Measurements from ENCODE around the gene EXOC5. TPM values are rescaled to one million over a fixed set of nuclear protein-coding genes. Genes with fewer than 3 reads are reported as not detected.
"Not testable (repeated sequence)": the region's sequence is repeated elsewhere in the genome, so short reads cannot be mapped to it uniquely, and the experiment has no call there.

EXOC5 gene
- total and polyA plus RNA-seq, 9 donors, result 10.3 to 65.7 (median 44.0) TPM

DNA sequence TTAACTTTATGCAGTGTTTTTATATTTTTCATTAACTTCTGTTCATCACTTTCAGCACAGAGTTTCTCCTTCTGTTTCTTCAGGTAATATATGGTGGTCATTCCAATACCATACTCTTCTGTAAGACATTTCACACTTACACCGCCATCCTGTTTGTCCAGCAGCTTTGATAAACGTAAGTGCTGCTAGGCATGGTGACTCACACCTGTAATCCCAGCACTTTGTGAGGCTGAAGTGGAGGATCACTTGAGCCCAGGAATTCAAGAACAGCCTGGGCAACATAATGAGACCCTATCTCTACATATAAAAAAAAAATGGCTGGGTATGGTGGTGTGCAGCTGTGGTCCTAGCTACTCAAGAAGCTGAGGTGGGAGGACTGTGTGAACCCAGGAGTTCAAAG, 55.8 kb downstream of the EXOC5 start:
- H3K36me3 ChIP-seq, result no peaks in the 10 kb centered on the region
- WGBS, 3 donors, result 98 to 100% (median 98%) methylated on average over 2 of the region's 2 CpGs

DNA sequence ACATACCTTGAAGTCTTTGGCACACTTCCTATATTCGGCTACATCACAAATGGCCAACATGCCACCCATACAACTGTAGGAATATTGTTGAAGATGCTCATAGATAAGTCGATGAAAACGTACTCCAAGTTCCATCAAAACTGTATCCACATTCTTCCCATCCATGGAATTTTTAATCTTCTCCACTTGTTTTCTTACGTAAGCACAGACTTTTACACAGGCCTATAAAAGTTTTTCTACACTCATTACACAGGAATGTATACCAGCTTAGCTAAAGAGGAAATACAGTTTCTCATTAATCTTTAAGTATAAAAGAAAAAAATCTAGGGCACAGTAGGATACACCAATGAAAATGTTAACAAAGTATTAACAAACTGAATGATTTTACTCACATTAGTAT, 59.1 kb downstream of the EXOC5 start:
- no peak overlapping the region for H3K27ac ChIP-seq
- DNase-seq, result no peak
- TF ChIP-seq EP300 (IDR thresholded peaks at IDR 0.05) (no peak), POLR2A (IDR thresholded peaks at IDR 0.05) (no peak)
- TF ChIP-seq, protein P1, sequence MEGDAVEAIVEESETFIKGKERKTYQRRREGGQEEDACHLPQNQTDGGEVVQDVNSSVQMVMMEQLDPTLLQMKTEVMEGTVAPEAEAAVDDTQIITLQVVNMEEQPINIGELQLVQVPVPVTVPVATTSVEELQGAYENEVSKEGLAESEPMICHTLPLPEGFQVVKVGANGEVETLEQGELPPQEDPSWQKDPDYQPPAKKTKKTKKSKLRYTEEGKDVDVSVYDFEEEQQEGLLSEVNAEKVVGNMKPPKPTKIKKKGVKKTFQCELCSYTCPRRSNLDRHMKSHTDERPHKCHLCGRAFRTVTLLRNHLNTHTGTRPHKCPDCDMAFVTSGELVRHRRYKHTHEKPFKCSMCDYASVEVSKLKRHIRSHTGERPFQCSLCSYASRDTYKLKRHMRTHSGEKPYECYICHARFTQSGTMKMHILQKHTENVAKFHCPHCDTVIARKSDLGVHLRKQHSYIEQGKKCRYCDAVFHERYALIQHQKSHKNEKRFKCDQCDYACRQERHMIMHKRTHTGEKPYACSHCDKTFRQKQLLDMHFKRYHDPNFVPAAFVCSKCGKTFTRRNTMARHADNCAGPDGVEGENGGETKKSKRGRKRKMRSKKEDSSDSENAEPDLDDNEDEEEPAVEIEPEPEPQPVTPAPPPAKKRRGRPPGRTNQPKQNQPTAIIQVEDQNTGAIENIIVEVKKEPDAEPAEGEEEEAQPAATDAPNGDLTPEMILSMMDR (IDR thresholded peaks at IDR 0.05), result no peak
- no peaks in the 10 kb centered on the region for H3K4me1 ChIP-seq (ENCODE audit: insufficient read depth)
- no peaks in the 10 kb centered on the region for H3K9me3 ChIP-seq
- intact Hi-C loops (cut with DNase I), result no loop called here
- no peaks in the 10 kb centered on the region for H3K27me3 ChIP-seq
- no peaks in the 10 kb centered on the region for H3K36me3 ChIP-seq
- H3K4me3 ChIP-seq, result no peak overlapping the region
- 30 to 59% (median 33%) methylated on average over 4 of the region's 4 CpGs for WGBS, 3 donors

More for the DNA sequence above, 55.8 kb downstream of the EXOC5 start:
- TF ChIP-seq, protein P1 (IDR thresholded peaks at IDR 0.05), result no peak
- TF ChIP-seq EP300 (IDR thresholded peaks at IDR 0.05), result no peak
- no peak for TF ChIP-seq POLR2A (IDR thresholded peaks at IDR 0.05)
- Histone ChIP-seq H3K4me1 (ENCODE audit: insufficient read depth) (no peaks in the 10 kb centered on the region), H3K27ac (no peak overlapping the region), H3K27me3 (no peaks in the 10 kb centered on the region), H3K4me3 (no peak overlapping the region), H3K9me3 (no peaks in the 10 kb centered on the region)
- no peak for DNase-seq
- intact Hi-C loops (cut with DNase I), result no loop called here

DNA sequence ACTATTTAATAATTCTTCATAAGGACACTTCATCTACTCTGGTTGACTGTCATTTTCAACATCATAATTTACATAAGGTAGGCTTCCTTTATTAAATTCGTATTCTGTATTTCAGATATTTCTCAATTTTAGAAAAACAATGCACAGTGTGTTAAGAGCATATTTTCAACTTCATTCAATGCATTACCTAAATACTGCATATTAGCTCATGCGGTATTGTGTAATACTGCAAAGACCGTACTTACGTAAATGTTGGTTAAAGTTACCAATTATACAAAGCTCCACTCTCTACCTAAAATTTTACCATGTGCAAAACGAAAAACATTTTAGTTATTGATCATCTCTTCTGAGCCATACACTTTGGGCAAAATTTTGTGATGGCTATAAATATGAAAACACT, 62.8 kb downstream of the EXOC5 start:
- DNase-seq, result no peak
- no peaks in the 10 kb centered on the region for H3K9me3 ChIP-seq
- WGBS, 3 donors, result 95% methylated on average over 5 of the region's 5 CpGs
- TF ChIP-seq, protein P1 (IDR thresholded peaks at IDR 0.05), result no peak
- no peak for TF ChIP-seq POLR2A (IDR thresholded peaks at IDR 0.05)
- TF ChIP-seq EP300 (IDR thresholded peaks at IDR 0.05), result no peak
- intact Hi-C loops (cut with DNase I), result no loop called here
- no peak overlapping the region for H3K27ac ChIP-seq
- no peaks in the 10 kb centered on the region for H3K27me3 ChIP-seq
- H3K4me3 ChIP-seq, result no peak overlapping the region
- no peaks in the 10 kb centered on the region for H3K36me3 ChIP-seq
- H3K4me1 ChIP-seq (ENCODE audit: insufficient read depth), result no peaks in the 10 kb centered on the region

DNA sequence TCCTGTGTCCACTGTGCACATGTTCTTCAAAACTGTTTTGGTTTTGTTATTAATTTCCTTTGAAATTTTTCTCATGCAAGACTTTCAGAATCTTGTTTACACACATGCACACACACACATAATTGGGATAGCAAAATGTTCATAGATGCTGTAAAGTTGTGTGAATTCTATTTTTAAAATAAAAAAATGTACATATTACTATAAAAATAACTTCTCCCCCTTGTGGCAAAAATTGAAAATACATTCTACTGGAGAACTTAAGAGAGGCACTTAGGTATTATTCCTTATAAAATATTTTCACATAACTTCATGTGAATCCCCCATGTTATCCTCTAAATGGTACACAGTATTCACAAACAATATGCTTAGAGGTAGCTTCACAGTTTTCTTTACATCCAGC, 66.0 kb downstream of the EXOC5 start:
- H3K27me3 ChIP-seq; intact Hi-C loops (cut with DNase I); H3K4me1 ChIP-seq (ENCODE audit: insufficient read depth): not testable (repeated sequence)

DNA sequence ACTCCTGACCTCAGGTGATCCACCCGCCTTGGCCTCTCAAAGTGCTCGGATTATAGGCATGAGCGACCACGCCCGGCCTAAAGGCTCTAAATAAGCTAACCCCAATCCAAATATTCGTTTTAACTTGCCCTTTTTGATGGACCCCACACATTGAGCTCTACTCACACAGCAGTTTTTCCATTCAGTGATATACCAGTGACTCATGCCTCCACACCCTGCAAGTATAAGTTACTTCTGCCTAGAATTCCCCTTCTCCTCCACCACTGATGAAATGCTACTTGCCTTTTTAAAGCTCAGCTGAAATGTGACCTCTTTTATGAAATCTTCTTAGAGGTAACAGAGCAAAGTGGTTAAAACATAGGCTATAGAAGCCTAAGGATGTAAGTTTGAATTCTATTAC, 68.8 kb downstream of the EXOC5 start:
- intact Hi-C loops (cut with DNase I), result no loop called here
- no peak for DNase-seq
- no peak overlapping the region for H3K4me3 ChIP-seq
- H3K36me3 ChIP-seq, result no peaks in the 10 kb centered on the region
- TF ChIP-seq, protein P1 (IDR thresholded peaks at IDR 0.05), result no peak
- TF ChIP-seq EP300 (IDR thresholded peaks at IDR 0.05) (no peak), POLR2A (IDR thresholded peaks at IDR 0.05) (no peak)
- 85 to 93% (median 89%) methylated on average over 6 of the region's 6 CpGs for WGBS, 3 donors
- no peak overlapping the region for H3K27ac ChIP-seq
- H3K9me3 ChIP-seq, result no peaks in the 10 kb centered on the region
- H3K4me1 ChIP-seq (ENCODE audit: insufficient read depth), result no peaks in the 10 kb centered on the region
- H3K27me3 ChIP-seq, result no peaks in the 10 kb centered on the region

More for the DNA sequence above, 66.0 kb downstream of the EXOC5 start:
- not testable (repeated sequence) for H3K27ac ChIP-seq, H3K36me3 ChIP-seq, H3K9me3 ChIP-seq, DNase-seq, H3K4me3 ChIP-seq

Data from ovary (tissue), 9 donors.